Smooth muscle cell (in vitro differentiated cells): ENCODE measurements around the gene LRG1. TPM values are rescaled to one million over a fixed set of nuclear protein-coding genes. Genes with fewer than 3 reads are reported as not detected.

ENCODE experiments used
- DNase-seq: peaks from one replicate; lab custom pipeline; 2025; ENCODE audit not compliant: unreplicated experiment; lab: John Stamatoyannopoulos, UW
- H2AFZ ChIP-seq: fragments of 200-600 bp; sonication (generic); 2 replicates; pipeline ENCODE4 v1.6.0; 2016; ENCODE audit warnings: antibody characterized with exemption, low read depth, mild to moderate bottlenecking
- H3F3A ChIP-seq: fragments of 200-600 bp; sonication (generic); 2 replicates; pipeline ENCODE4 v1.6.0; 2017; ENCODE audit warnings: antibody characterized with exemption, low read depth
- H3K27ac ChIP-seq: fragments of 200-600 bp; sonication (generic); 2 replicates; pipeline ENCODE4 v1.5.1; 2016; ENCODE audit warnings: low read depth, mild to moderate bottlenecking
- H3K27me3 ChIP-seq: fragments of 200-600 bp; sonication (generic); 2 replicates; pipeline ENCODE4 v1.6.1; 2016; ENCODE audit warnings: low read depth, mild to moderate bottlenecking
- H3K36me3 ChIP-seq: fragments of 200-600 bp; sonication (generic); 2 replicates; pipeline ENCODE4 v1.5.1; 2016; ENCODE audit warnings: low read depth
- H3K4me1 ChIP-seq: fragments of 200-600 bp; sonication (generic); 2 replicates; pipeline ENCODE4 v1.5.1; 2016; ENCODE audit warnings: low read depth
- H3K4me2 ChIP-seq: fragments of 200-600 bp; sonication (generic); 2 replicates; pipeline ENCODE4 v1.6.0; 2016; ENCODE audit warnings: mild to moderate bottlenecking
- H3K4me3 ChIP-seq: fragments of 200-600 bp; sonication (generic); 2 replicates; pipeline ENCODE4 v1.5.1; 2016; ENCODE audit warnings: mild to moderate bottlenecking
- H3K79me2 ChIP-seq: fragments of 200-600 bp; sonication (generic); 2 replicates; pipeline ENCODE4 v1.6.0; 2016; ENCODE audit warnings: low read depth, mild to moderate bottlenecking
- H3K9ac ChIP-seq: fragments of 200-600 bp; sonication (generic); 2 replicates; pipeline ENCODE4 v1.6.0; 2016; ENCODE audit warnings: low read depth
- H3K9me3 ChIP-seq: fragments of 200-600 bp; sonication (generic); replicated peaks from 2 replicates; pipeline ENCODE4 v1.5.1; 2016; ENCODE audit warnings: low read depth
- H4K20me1 ChIP-seq: fragments of 200-600 bp; sonication (generic); 2 replicates; pipeline ENCODE4 v1.6.0; 2016; ENCODE audit warnings: low read depth
- WGBS: methylation state at CpG from one replicate; pipeline ENCODE4 v1.1.7; 2016; ENCODE audit warnings: low lambda C conversion rate; 5-methylcytosine and 5-hydroxymethylcytosine counted together
- polyA plus RNA-seq: library from polyadenylated mRNA; unstranded; fragments of >200 nt; fragmentation: Nextera tagmentation; extraction: Ambion mirVana; gene quantifications from 2 replicates; pipeline ENCODE4 v1.2.1, GENCODE V29; 2016
- total RNA-seq: library from RNA; depleted of rRNA; stranded (reverse); fragments of >200 nt; gene quantifications from 2 replicates; pipeline ENCODE4 v1.2.3, GENCODE V29; 2014
- TF ChIP-seq, protein P1 (sequence below): fragments of 200-600 bp; sonication (generic); IDR thresholded peaks from 2 replicates; pipeline ENCODE4 v1.5.1; 2017; ENCODE audit warnings: borderline replicate concordance, mild to moderate bottlenecking, antibody characterized with exemption; ENCODE audit not compliant: insufficient read depth, poor library complexity, severe bottlenecking

The LRG1 gene
- total and polyA plus RNA-seq, 2 experiments from 2014 or later: not detected

DNA sequence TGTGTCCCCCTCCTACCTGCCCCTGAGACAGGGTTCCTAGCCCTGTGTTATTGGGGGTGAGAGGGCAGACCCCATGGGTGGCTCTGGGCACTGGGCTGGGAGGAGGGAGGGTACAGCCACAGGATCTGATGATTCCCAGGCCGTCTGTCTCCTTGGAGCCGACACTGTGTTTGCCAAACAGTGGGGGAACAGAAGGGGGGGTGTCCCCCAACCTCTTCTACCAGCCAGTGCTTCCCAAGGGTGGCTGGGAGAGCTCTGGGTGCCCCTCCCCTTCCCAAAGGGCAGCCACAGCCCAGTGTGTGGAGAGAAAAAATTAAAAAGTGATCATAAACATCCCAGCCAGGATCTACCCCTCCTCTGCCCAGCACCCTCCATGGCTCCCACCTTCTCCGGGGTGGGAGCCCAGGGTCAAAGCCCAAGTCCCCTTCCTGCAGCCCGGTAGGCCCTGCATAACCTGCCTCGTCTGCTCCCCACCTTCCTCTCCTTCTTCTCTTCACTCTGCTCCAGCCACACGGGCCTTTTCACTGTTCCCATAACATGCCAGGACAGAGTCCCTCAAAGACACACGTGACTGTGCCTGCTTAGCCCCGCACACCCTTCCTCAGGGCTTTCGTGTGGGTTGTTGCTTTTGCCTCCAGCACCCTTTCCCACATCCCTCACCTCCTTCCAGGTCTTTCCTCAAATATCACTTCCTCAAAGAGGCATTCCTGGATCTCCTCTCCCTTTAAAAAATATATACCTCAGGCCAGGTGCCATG lies 20.1 kb downstream of the LRG1 start:
- H4K20me1 ChIP-seq: no peaks in the 10 kb centered on the region
- H3K27me3 ChIP-seq: no peaks in the 10 kb centered on the region
- no peaks in the 10 kb centered on the region for H3F3A ChIP-seq
- H3K79me2 ChIP-seq: no peaks in the 10 kb centered on the region
- no peaks in the 10 kb centered on the region for H3K4me1 ChIP-seq
- TF ChIP-seq, protein P1, sequence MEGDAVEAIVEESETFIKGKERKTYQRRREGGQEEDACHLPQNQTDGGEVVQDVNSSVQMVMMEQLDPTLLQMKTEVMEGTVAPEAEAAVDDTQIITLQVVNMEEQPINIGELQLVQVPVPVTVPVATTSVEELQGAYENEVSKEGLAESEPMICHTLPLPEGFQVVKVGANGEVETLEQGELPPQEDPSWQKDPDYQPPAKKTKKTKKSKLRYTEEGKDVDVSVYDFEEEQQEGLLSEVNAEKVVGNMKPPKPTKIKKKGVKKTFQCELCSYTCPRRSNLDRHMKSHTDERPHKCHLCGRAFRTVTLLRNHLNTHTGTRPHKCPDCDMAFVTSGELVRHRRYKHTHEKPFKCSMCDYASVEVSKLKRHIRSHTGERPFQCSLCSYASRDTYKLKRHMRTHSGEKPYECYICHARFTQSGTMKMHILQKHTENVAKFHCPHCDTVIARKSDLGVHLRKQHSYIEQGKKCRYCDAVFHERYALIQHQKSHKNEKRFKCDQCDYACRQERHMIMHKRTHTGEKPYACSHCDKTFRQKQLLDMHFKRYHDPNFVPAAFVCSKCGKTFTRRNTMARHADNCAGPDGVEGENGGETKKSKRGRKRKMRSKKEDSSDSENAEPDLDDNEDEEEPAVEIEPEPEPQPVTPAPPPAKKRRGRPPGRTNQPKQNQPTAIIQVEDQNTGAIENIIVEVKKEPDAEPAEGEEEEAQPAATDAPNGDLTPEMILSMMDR: no peak
- H3K27ac ChIP-seq: no peak overlapping the region
- no peak overlapping the region for H3K4me3 ChIP-seq
- WGBS: 74% methylated on average over 9 of the region's 9 CpGs
- no peaks in the 10 kb centered on the region for H3K9me3 ChIP-seq
- no peak overlapping the region for H2AFZ ChIP-seq
- H3K9ac ChIP-seq: no peak overlapping the region
- no peak for DNase-seq
- no peaks in the 10 kb centered on the region for H3K36me3 ChIP-seq
- no peak overlapping the region for H3K4me2 ChIP-seq

DNA sequence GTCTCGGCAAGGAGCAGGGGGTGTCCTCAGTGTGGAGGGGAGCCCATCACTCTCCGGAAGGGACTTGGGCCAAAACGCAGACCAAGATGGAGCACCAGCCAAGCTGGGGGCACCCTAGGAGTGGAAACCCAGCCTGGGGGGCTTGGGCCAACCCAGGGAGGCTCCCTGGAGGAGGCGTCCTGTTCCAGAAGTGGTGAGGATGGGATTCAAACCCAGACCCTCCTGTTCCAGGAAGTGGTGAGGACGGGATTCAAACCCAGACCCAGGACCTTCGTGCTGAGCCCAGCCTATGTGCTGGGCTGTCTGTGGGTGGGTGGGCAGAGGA lies 20.7 kb downstream of the LRG1 start:
- Histone ChIP-seq H3K27me3 (no peaks in the 10 kb centered on the region), H3K4me2 (no peak overlapping the region), H3K9ac (no peak overlapping the region), H3K4me3 (no peak overlapping the region), H3K36me3 (no peaks in the 10 kb centered on the region), H4K20me1 (no peaks in the 10 kb centered on the region), H3K4me1 (no peaks in the 10 kb centered on the region), H2AFZ (no peak overlapping the region), H3K9me3 (no peaks in the 10 kb centered on the region), H3F3A (no peaks in the 10 kb centered on the region), H3K79me2 (no peaks in the 10 kb centered on the region), H3K27ac (no peak overlapping the region)
- TF ChIP-seq, protein P1: no peak
- 94% methylated on average over 6 of the region's 6 CpGs for WGBS
- DNase-seq: no peak

DNA sequence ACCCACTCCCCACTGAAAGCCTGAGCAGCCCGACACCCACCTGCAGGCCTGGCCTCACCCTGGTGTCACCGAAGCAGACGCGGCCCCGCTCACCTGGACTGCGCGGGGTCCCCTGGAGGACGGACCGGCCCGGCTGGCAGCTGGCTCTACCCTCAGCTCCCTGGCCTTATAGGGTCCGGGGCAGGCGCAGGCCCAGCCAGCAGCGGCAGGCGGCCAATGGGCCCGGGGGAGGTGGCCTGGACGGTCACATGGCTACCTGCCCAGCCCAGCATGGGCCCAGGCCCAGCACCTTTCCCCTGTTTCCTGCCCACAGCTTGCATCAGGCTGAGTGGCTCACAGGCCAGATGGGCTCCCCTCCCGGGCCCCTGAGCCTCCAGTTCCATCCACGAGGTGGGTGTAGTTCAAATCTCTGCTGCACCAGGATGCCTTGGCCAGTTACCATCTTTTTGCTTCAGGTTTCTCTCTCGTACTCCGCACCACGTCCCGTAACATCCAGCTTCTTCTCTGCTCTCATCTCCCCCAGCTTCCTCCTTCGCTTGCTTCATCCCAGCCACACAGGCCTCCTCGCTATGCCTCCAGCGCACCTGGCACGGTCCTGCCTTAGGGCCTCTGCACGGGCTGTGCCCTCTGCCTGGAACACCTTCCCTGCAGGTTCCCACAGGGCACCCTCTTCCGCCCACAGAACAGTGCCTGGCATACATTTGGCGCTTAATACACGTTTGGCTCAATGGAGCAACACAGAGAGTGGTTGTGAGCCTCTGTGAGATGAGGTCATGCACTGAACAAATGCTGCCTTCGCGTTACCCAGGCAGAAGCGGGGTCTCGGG lies 21.3 kb downstream of the LRG1 start, which contains the start of gene PLIN4:
PLIN4 (minus strand) TSS at position 142 of the 827 bp plus-strand sequence. CDS start 214 bp downstream, outside the sequence.
- Histone ChIP-seq H2AFZ (no peak within 1 kb of the TSS), H3F3A (no peaks in the 10 kb centered on the region), H3K4me2 (no peak within 1 kb of the TSS), H3K36me3 (no peaks in the 10 kb centered on the region), H3K4me1 (no peaks in the 10 kb centered on the region), H4K20me1 (no peaks in the 10 kb centered on the region), H3K79me2 (no peaks in the 10 kb centered on the region), H3K9ac (no peak within 1 kb of the TSS), H3K9me3 (no peaks in the 10 kb centered on the region), H3K4me3 (no peak within 1 kb of the TSS), H3K27ac (no peak within 1 kb of the TSS), H3K27me3 (no peaks in the 10 kb centered on the region)
- WGBS: 90% methylated on average over 31 of the region's 34 CpGs
- DNase-seq: no peak
- TF ChIP-seq, protein P1: no peak
